Left ventricle myocardium inferior (tissue), 1 donor: ENCODE data around the gene SAP30BP. TPM values are rescaled to one million over a fixed set of nuclear protein-coding genes. Genes with fewer than 3 reads are reported as not detected.

Source experiments
- DNase-seq: peaks from one replicate; pipeline ENCODE4 v3.0.0-alpha.2; 2020
- H3K27ac ChIP-seq: fragments of 200-600 bp; replicated peaks from 2 replicates; pipeline ENCODE4 v1.8.0; 2021
- H3K27me3 ChIP-seq: fragments of 200-600 bp; 2 replicates; pipeline ENCODE4 v1.8.0; 2021; ENCODE audit warnings: low read depth
- H3K36me3 ChIP-seq: fragments of 200-600 bp; 2 replicates; pipeline ENCODE4 v1.8.0; 2021
- H3K4me1 ChIP-seq: fragments of 200-600 bp; 2 replicates; pipeline ENCODE4 v1.8.0; 2021
- H3K4me3 ChIP-seq: fragments of 200-600 bp; 2 replicates; pipeline ENCODE4 v1.8.0; 2021; ENCODE audit warnings: mild to moderate bottlenecking, moderate library complexity
- H3K9me3 ChIP-seq: fragments of 200-600 bp; replicated peaks from 2 replicates; pipeline ENCODE4 v1.8.0; 2021
- CTCF ChIP-seq: fragments of 200-600 bp; IDR thresholded peaks from 2 replicates; pipeline ENCODE4 v1.8.0; 2021; ENCODE audit warnings: antibody characterized with exemption, mild to moderate bottlenecking, borderline replicate concordance
- intact Hi-C: fragments of 100-400 bp; cut with micrococcal nuclease; formaldehyde crosslinking; loops from one replicate; pipeline ENCODE4 v1.11.0; 2022
- total RNA-seq: library from RNA; stranded (reverse); fragmentation: NEBNext Ultra II Directional; extraction: Animal tissue kit (Norgen Biotek cat#: 25700); gene quantifications from one replicate; pipeline ENCODE4 v1.2.1, GENCODE V29; 2021
- donor health status: DM: no; HTN: yes; CAD: no; lungs with severe emphysema.

SAP30BP gene
- total RNA-seq, 1 donor from 2014 or later, result 47.2 TPM

DNA sequence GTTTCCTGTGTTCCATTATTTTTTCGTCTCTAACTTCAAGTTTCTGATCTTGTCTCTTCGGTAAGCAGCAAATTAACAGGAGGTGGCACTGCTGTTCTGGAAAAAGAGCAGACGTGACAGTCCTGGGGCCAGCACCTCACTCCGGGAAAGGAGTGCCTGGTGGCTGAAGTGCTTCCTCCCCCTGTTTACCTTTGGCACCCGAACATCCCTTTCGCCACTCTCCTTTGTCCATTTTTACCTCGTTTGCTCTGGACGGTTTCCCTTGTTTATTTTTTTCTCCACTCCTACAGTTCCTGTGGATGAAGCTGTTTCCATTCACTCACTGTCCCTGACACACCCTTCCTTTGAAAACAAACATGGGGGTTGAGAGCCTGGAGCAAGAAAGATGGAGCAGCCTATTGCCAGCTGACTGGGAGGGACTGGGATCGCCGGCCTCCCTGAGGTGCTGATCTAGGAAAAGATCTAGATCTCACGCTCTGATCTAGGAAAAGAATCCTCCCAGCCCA is 12.6 kb downstream of the SAP30BP start:
- Histone ChIP-seq H3K4me3 (no peak overlapping the region), H3K9me3 (no peaks in the 10 kb centered on the region), H3K4me1 (peaks cover 60% of the 10 kb centered on the region), H3K36me3 (no peaks in the 10 kb centered on the region), H3K27ac (peak overlapping the region; percentile 87), H3K27me3 (no peaks in the 10 kb centered on the region)
- DNase-seq, result no peak
- intact Hi-C loops, result loop anchor here (2.0 kb wide), 1 partner anchor 71 kb away; no protein-coding TSS in a partner anchor
- peak; percentile 60 for TF ChIP-seq CTCF

GRCh38 chr17:75680431-75680830 is 13.3 kb downstream of the SAP30BP start:
- H3K27ac ChIP-seq, result peak overlapping the region; percentile 87
- no peaks in the 10 kb centered on the region for H3K36me3 ChIP-seq
- TF ChIP-seq CTCF, result no peak
- H3K4me3 ChIP-seq, result no peak overlapping the region
- peaks cover 61% of the 10 kb centered on the region for H3K4me1 ChIP-seq
- H3K9me3 ChIP-seq, result no peaks in the 10 kb centered on the region
- H3K27me3 ChIP-seq, result no peaks in the 10 kb centered on the region
- intact Hi-C loops, result no loop called here
- DNase-seq, result no peak

DNA sequence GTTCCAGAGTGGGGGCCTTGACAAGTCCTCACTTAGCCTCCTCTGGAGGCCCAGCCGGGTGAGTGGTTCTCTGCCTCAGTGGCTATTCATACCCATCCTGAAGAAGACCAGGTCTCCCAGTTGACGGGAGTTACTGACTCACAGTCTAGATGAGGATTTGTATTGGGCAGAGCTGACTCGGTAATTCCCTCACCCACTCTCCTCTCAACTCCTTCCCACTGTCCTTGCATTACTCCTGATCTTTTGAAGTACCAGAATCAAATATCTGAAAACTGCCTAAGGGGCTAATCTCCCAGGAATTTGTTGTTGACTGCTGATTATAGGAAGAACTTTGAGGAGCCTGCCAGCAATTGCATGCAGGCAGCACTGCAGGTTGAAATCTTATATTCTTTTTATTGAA is 14.2 kb downstream of the SAP30BP start:
- Histone ChIP-seq H3K36me3 (no peaks in the 10 kb centered on the region), H3K4me1 (peaks cover 69% of the 10 kb centered on the region), H3K27ac (peak overlapping the region; percentile 87), H3K27me3 (no peaks in the 10 kb centered on the region), H3K9me3 (no peaks in the 10 kb centered on the region), H3K4me3 (no peak overlapping the region)
- no peak for TF ChIP-seq CTCF
- intact Hi-C loops, result no loop called here
- no peak for DNase-seq

DNA sequence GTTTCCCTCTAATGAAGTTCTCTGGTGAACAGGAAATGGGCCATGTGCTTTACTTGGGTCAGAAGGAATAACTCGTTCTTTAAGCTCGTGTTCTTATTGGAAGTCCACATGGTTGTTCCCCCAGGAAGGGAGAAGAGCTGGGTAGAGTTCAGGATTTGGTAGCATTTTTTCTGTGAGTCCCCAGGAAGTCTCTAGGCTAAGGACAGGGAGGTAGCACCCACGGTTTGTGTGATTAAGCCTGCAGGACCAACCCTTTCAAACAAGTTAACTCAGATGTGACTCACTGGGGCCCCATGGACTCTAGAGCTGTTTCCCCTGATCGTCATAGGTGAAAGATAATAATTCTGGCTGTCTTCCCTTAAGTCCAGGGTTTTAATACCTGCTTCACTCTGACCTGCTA is 16.4 kb downstream of the SAP30BP start:
- DNase-seq, result no peak
- intact Hi-C loops, result no loop called here

DNA sequence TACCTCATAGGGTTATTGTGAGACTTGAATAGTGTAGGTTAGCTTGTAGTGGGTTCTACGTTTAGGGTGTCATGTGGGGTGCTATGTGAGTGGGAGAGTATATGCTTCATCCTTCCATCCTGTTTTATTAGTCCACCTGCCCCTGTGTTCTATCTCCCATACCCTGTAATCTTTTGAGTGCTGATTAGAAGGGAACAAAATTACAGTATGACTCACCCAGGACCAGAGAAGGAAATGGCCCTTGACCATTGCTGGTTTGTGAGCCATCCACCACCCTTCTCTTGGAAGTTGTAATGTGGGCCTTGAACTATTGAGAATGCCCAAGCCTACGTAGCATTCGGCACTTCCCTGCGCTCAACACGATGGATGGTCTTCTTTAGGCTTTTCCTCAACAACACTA is 17.1 kb downstream of the SAP30BP start:
- DNase-seq, result no peak
- Histone ChIP-seq H3K9me3 (no peaks in the 10 kb centered on the region), H3K4me1 (peaks cover 88% of the 10 kb centered on the region), H3K27ac (peak overlapping the region; percentile 81), H3K4me3 (no peak overlapping the region), H3K27me3 (no peaks in the 10 kb centered on the region), H3K36me3 (no peaks in the 10 kb centered on the region)
- no peak for TF ChIP-seq CTCF
- intact Hi-C loops, result no loop called here

More for the DNA sequence above, 16.4 kb downstream of the SAP30BP start:
- Histone ChIP-seq H3K4me3 (no peak overlapping the region), H3K27ac (peak overlapping the region; percentile 81), H3K27me3 (no peaks in the 10 kb centered on the region), H3K9me3 (no peaks in the 10 kb centered on the region), H3K4me1 (peaks cover 88% of the 10 kb centered on the region), H3K36me3 (no peaks in the 10 kb centered on the region)
- no peak for TF ChIP-seq CTCF
